NCI-H2171 treated with DMSO at 0.1 percent for 48 hours (cell line): ENCODE data around the gene REN.

Experiments
- DNase-seq: peaks from one replicate; lab custom pipeline; 2025; lab: John Stamatoyannopoulos, UW

The REN gene

DNA sequence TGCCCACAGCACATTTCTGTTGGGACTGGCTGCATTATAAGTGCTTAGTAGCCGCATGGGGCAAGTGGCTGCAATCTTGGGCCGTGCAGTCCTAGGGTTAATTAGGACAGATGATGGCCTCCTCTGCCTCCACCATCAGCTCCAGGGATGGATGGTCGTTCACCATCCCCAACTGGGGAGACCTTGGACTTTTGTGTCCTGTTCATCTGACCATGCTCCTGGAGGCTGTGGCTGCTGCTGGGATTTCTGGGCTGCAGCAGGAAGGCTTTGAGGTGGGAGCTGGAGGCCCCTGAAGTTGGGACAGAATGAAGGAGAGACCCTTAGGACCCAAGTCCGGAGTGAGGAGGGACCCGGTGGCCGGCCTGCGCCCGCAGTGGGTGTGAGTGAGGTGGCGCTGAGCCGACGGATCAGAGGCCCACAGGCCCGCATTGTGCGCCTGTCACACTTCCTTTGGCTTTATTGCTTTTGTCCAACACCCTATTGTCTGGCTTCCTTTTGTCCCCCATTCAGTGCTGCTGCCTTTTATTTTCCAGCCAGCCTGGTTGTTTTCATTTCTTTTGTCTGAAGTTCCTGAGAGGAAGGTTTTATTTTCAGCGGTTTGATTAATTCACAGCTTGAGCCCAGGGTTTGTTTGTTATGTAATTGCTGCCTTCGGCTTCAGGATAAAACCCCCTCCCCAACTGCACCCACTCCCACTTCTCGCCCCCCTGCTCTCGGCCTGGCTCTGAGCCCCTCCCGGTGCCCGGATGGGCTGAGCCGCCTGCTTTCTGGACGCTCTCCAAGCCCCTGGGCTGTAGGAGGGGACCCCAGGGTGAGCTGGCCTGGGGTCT lies 57.6 kb downstream of the REN start:
- no peak for DNase-seq

DNA sequence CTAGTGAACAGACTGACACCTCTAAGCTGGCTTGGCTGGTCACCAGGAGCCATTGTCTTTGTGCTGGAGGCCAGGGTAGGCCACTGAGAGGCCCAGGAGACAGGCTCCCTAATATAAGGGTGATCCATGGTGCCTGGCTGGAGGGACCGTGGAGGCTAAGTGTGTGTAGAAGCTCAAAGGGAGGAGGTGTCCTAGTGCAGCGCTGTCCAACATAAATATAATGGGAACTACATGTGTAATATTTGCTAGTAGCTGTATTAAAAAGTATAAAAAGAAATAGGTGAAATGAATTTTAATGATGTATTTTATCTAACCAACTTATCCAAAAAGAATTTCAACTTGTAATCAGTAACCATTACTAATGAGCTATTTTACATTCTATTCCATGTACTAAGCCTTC lies 58.2 kb downstream of the REN start:
- DNase-seq, result no peak

DNA sequence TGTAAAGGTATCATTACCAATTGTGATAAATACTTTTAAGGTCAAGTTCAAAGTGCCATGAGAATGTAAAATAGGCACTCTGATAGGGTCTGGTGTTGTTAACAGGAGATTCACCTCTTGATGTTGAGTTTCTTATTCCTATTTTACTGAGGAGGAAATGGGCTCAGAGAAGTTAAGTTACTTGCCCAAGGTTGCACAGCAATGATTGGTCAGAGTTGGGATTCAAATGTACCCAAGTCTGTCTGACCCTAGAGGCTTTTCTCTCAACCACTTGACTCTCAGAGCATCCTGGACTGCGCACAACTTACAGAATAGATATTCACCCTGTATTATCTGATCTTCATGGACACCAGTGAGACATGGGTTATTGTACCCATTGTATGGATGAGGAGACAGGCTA lies 59.3 kb downstream of the REN start:
- no peak for DNase-seq

GRCh38 chr1:204105131-204105515 lies 61.0 kb downstream of the REN start:
- DNase-seq, result no peak
